CD14-positive monocyte (primary cell): Measurements from ENCODE around the gene ILK. TPM values are rescaled to one million over a fixed set of nuclear protein-coding genes. Genes with fewer than 3 reads are reported as not detected.

Experiments used
- DNase-seq, 3 donors: peaks; one replicate each; pipeline ENCODE4 v3.0.0-alpha.2; 2011 to 2022
- H2AFZ ChIP-seq: 2 replicates; pipeline ENCODE4 v1.6.0; 2012; ENCODE audit warnings: mild to moderate bottlenecking, low read depth, low read length, inconsistent platforms; ENCODE audit not compliant: insufficient read depth, poor library complexity, severe bottlenecking
- H3K27ac ChIP-seq, 2 donors: 1 replicate in 1 of 2; 2 replicates in 1 of 2; pipeline ENCODE4 v1.5.1; 2012 to 2013; ENCODE audit warnings: low read length in 2 of 2, control low read depth in 1 of 2, inconsistent platforms in 1 of 2, low read depth in 1 of 2, mild to moderate bottlenecking in 1 of 2
- H3K27me3 ChIP-seq, 2 donors: one replicate each; pipeline versions ENCODE4 v1.6.0 to v1.6.1; 2011 to 2013; ENCODE audit warnings: low read length in 2 of 2; ENCODE audit not compliant: control insufficient read depth in 2 of 2, insufficient read depth in 2 of 2
- H3K36me3 ChIP-seq, 2 donors: replicated peaks in 1 of 2; 1 replicate in 1 of 2; 2 replicates in 1 of 2; pipeline versions ENCODE4 v1.5.1 to v1.6.1; 2012 to 2013; ENCODE audit warnings: low read length in 2 of 2, control low read depth in 1 of 2, inconsistent platforms in 1 of 2, mild to moderate bottlenecking in 1 of 2; ENCODE audit not compliant: insufficient read depth in 2 of 2, control insufficient read depth in 1 of 2
- H3K4me1 ChIP-seq, 2 donors: 1 replicate in 1 of 2; 2 replicates in 1 of 2; pipeline versions ENCODE4 v1.5.1 to v1.6.1; 2012 to 2013; ENCODE audit warnings: low read length in 2 of 2, control low read depth in 1 of 2, inconsistent platforms in 1 of 2, mild to moderate bottlenecking in 1 of 2, moderate library complexity in 1 of 2; ENCODE audit not compliant: insufficient read depth in 2 of 2, control insufficient read depth in 1 of 2
- H3K4me2 ChIP-seq: replicated peaks from 2 replicates; pipeline ENCODE3; 2012; ENCODE audit warnings: low read length, moderate library complexity, mild to moderate bottlenecking; ENCODE audit not compliant: poor library complexity, severe bottlenecking; ENCODE audit errors: extremely low read depth
- H3K4me3 ChIP-seq, 3 experiments: fragments of 200-600 bp in 1 of 3; sonication (generic) in 1 of 3; replicated peaks in 1 of 3; 1 replicate in 2 of 3; 2 replicates in 1 of 3; pipeline ENCODE4 v1.5.1; 2011 to 2013; ENCODE audit warnings: low read length in 3 of 3, mild to moderate bottlenecking in 3 of 3, control low read depth in 2 of 3, low read depth in 2 of 3, inconsistent platforms in 1 of 3, moderate library complexity in 1 of 3
- H3K79me2 ChIP-seq: 2 replicates; pipeline ENCODE4 v1.6.0; 2012; ENCODE audit warnings: mild to moderate bottlenecking, control low read depth, inconsistent platforms, low read length, moderate library complexity; ENCODE audit not compliant: insufficient read depth
- H3K9ac ChIP-seq: 2 replicates; pipeline ENCODE4 v1.6.0; 2017; ENCODE audit warnings: low read length, mild to moderate bottlenecking; ENCODE audit not compliant: insufficient read depth, poor library complexity, severe bottlenecking
- H3K9me3 ChIP-seq, 2 donors: replicated peaks in 1 of 2; 1 replicate in 1 of 2; 2 replicates in 1 of 2; pipeline versions ENCODE4 v1.5.1 to v1.6.1; 2012 to 2013; ENCODE audit warnings: low read length in 2 of 2, control low read depth in 1 of 2; ENCODE audit not compliant: control insufficient read depth in 1 of 2, insufficient read depth in 1 of 2
- H4K20me1 ChIP-seq: 2 replicates; pipeline ENCODE4 v1.6.0; 2012; ENCODE audit warnings: mild to moderate bottlenecking, low read length, control low read depth, moderate library complexity; ENCODE audit not compliant: insufficient read depth
- H3K27ac Mint-ChIP-seq, 7 donors: one replicate each; pipeline ENCODE4 v1.8.0; 2020; ENCODE audit warnings: mild to moderate bottlenecking in 7 of 7, mixed read lengths in 7 of 7, moderate library complexity in 6 of 7, inconsistent platforms in 2 of 7
- H3K27me3 Mint-ChIP-seq, 3 donors: one replicate each; pipeline ENCODE4 v1.8.0; 2021 to 2022; ENCODE audit warnings: low read depth in 3 of 3, mild to moderate bottlenecking in 3 of 3, mixed read lengths in 3 of 3, moderate library complexity in 3 of 3, inconsistent platforms in 1 of 3
- H3K36me3 Mint-ChIP-seq, 2 donors: one replicate each; pipeline ENCODE4 v1.8.0; 2020; ENCODE audit warnings: mixed read lengths in 2 of 2, inconsistent platforms in 1 of 2, mild to moderate bottlenecking in 1 of 2
- H3K4me1 Mint-ChIP-seq: one replicate; pipeline ENCODE4 v1.8.0; 2020; ENCODE audit warnings: mild to moderate bottlenecking, mixed read lengths
- H3K4me3 Mint-ChIP-seq, 2 donors: one replicate each; pipeline ENCODE4 v1.8.0; 2020; ENCODE audit warnings: mild to moderate bottlenecking in 2 of 2, mixed read lengths in 2 of 2, moderate library complexity in 1 of 2
- H3K9me3 Mint-ChIP-seq, 7 donors: one replicate each; pipeline ENCODE4 v1.8.0; 2020 to 2022; ENCODE audit warnings: mixed read lengths in 7 of 7, mild to moderate bottlenecking in 6 of 7, moderate library complexity in 6 of 7, inconsistent platforms in 2 of 7
- WGBS: methylation state at CpG from one replicate; pipeline ENCODE4 v1.1.5; 2013; ENCODE audit warnings: missing lambda C conversion rate; ENCODE audit not compliant: insufficient coverage; 5-methylcytosine and 5-hydroxymethylcytosine counted together
- intact Hi-C, 2 donors: fragments of 100-400 bp; cut with micrococcal nuclease; formaldehyde crosslinking; loops; one replicate each; pipeline versions ENCODE4 v1.15.0 to v1.15.1; 2023
- polyA plus RNA-seq, 3 donors: library from polyadenylated mRNA; depleted of rRNA in 1 of 3; unstranded in 2 of 3; stranded (reverse) in 1 of 3; fragments of 300-500 nt in 2 of 3; fragments of >200 nt in 1 of 3; fragmentation: Illumina TruSeq in 2 of 3; gene quantifications; 1 replicate in 2 of 3; 2 replicates in 1 of 3; pipeline ENCODE4 v1.2.3, GENCODE V29; 2012 to 2021
- TF ChIP-seq, protein P1 (sequence below): fragments of 200-600 bp; IDR thresholded peaks from one replicate; pipeline ENCODE4 v1.8.0; 2022; ENCODE audit warnings: antibody characterized with exemption, mild to moderate bottlenecking

ILK gene
- polyA plus RNA-seq, 3 donors = 165 to 271 (median 250) TPM

DNA sequence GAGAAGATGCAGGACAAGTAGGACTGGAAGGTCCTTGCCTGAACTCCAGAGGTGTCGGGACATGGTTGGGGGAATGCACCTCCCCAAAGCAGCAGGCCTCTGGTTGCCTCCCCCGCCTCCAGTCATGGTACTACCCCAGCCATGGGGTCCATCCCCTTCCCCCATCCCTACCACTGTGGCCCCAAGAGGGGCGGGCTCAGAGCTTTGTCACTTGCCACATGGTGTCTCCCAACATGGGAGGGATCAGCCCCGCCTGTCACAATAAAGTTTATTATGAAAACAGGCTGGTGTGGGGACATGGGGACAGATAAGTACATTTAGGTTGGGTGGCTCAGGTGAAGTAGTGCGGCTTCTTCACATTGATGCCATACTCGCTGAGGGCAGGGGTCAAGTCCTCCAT lies 7.0 kb downstream of the ILK start:
- no peak overlapping the region for H2AFZ ChIP-seq
- no peak overlapping the region for H3K9ac ChIP-seq
- TF ChIP-seq, protein P1, sequence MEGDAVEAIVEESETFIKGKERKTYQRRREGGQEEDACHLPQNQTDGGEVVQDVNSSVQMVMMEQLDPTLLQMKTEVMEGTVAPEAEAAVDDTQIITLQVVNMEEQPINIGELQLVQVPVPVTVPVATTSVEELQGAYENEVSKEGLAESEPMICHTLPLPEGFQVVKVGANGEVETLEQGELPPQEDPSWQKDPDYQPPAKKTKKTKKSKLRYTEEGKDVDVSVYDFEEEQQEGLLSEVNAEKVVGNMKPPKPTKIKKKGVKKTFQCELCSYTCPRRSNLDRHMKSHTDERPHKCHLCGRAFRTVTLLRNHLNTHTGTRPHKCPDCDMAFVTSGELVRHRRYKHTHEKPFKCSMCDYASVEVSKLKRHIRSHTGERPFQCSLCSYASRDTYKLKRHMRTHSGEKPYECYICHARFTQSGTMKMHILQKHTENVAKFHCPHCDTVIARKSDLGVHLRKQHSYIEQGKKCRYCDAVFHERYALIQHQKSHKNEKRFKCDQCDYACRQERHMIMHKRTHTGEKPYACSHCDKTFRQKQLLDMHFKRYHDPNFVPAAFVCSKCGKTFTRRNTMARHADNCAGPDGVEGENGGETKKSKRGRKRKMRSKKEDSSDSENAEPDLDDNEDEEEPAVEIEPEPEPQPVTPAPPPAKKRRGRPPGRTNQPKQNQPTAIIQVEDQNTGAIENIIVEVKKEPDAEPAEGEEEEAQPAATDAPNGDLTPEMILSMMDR = no peak
- H3K27me3 ChIP-seq = no peaks in the 10 kb centered on the region
- H3K4me3 Mint-ChIP-seq = no peak overlapping the region
- H3K4me2 ChIP-seq = peak overlapping the region; percentile 96
- H3K9me3 ChIP-seq = no peaks in the 10 kb centered on the region
- no peaks in the 10 kb centered on the region for H3K27me3 Mint-ChIP-seq
- 97% methylated on average over 3 of the region's 6 CpGs for WGBS
- peaks cover 42 to 51% of the 10 kb centered on the region in 2 donors for H3K36me3 Mint-ChIP-seq
- peak overlapping the region in 1 of 3 experiments; percentile 87 for H3K4me3 ChIP-seq
- H3K27ac ChIP-seq = peak overlapping the region; percentile 74 to 99
- peaks cover 54 to 59% of the 10 kb centered on the region in 2 donors for H3K4me1 ChIP-seq
- DNase-seq = no peak
- H3K4me1 Mint-ChIP-seq = peaks cover 19% of the 10 kb centered on the region
- H3K36me3 ChIP-seq = peaks cover 60 to 63% of the 10 kb centered on the region in 2 donors
- peaks cover 68% of the 10 kb centered on the region for H3K79me2 ChIP-seq
- intact Hi-C loops = loop anchor here (5.0 to 10.0 kb wide), 5 partner anchors 42 to 378 kb away; partner anchors contain the start of genes FHIP1B (in 2 of the 2), ARFIP2 (in 1 of the 2), CNGA4 (in 1 of the 2) and SMPD1 (in 1 of the 2)
- H3K27ac Mint-ChIP-seq = peak overlapping the region in 5 of 7 donors; percentile 77 to 96 (median 95)
- peaks cover 33% of the 10 kb centered on the region for H4K20me1 ChIP-seq
- H3K9me3 Mint-ChIP-seq = no peaks in the 10 kb centered on the region

DNA sequence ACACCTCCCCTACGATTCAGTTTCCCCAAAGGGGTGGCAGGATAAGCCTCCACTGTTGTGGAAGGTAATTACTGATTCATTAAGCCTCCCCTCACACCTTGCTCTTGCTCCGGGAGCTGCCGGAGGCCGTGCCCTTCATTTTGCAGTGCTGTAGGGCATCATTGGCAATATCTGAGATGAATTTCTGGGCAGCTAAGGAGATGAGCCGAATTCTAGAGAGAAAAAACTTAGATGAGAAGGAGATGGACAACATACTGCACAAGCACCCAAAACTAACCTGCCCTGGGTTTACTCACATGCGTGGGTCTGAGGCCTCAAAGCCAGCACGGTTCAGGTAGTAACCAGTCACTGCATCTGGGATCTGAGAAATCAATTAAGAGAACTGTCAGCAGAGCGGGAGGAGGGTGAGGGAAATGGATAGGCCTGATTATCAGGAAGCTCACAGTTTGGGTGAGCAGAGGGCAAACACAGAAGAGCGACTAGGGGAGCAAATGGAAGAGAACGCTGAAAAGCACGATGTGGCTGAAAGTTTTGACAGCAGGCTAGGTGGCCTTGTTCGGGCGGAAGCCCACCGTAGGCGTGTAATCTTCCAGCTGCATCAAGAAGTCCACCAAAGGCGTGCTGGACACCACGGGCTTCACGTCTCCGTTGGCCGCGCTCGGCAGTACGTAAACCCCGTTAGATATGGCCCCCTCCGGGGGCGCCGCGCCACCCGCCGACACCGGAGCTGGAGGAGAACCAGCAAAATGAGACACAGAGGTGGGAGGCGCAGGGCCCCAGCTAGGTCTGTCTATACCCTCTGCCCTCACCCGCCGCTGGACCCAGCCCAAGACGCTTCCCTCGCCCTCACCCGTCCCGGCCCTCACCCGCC lies 7.8 kb downstream of the ILK start:
- TF ChIP-seq, protein P1 = no peak
- peaks cover 47 to 56% of the 10 kb centered on the region in 2 donors for H3K4me1 ChIP-seq

More for the DNA sequence above, 7.8 kb downstream of the ILK start:
- Histone ChIP-seq H3K27me3 (no peaks in the 10 kb centered on the region), H3K27ac (peak overlapping the region; percentile 74 to 99), H3K36me3 (peaks cover 67 to 71% of the 10 kb centered on the region in 2 donors), H3K79me2 (peaks cover 68% of the 10 kb centered on the region), H4K20me1 (peaks cover 29% of the 10 kb centered on the region), H3K4me3 (peak overlapping the region; percentile 69 to 87 (median 76)), H2AFZ (peak overlapping the region; percentile 57), H3K9ac (peak overlapping the region; percentile 93), H3K4me2 (peak overlapping the region; percentile 96), H3K9me3 (no peaks in the 10 kb centered on the region)
- Mint-ChIP-seq H3K27me3 (no peaks in the 10 kb centered on the region), H3K36me3 (peaks cover 42 to 44% of the 10 kb centered on the region in 2 donors), H3K4me3 (peak overlapping the region; percentile 86 to 93), H3K27ac (peak overlapping the region in 6 of 7 donors; percentile 90 to 96 (median 95)), H3K4me1 (peaks cover 27% of the 10 kb centered on the region), H3K9me3 (no peaks in the 10 kb centered on the region)
- 7% methylated on average over 32 of the region's 39 CpGs for WGBS
- intact Hi-C loops = loop anchor here (5.0 to 10.0 kb wide), 5 partner anchors 41 to 379 kb away; partner anchors contain the start of genes FHIP1B (in 2 of the 2), ARFIP2 (in 1 of the 2), CNGA4 (in 1 of the 2) and SMPD1 (in 1 of the 2)
- no peak for DNase-seq
